HG03342 (cell line): ENCODE results near the gene CFAP97D2.
A peak's percentile ranks its signal among the peaks of the same experiment; 100 is the strongest.
"Not testable (repeated sequence)": the region's sequence is repeated elsewhere in the genome, so short reads cannot be mapped to it uniquely, and the experiment has no call there.

ENCODE experiments used
- ATAC-seq: cut with Tn5 transposase; IDR thresholded peaks from one replicate; pipeline ENCODE4 v1.9.1; 2021; ENCODE audit warnings: mild to moderate bottlenecking, moderate library complexity; ENCODE audit not compliant: unreplicated experiment

The CFAP97D2 gene

DNA sequence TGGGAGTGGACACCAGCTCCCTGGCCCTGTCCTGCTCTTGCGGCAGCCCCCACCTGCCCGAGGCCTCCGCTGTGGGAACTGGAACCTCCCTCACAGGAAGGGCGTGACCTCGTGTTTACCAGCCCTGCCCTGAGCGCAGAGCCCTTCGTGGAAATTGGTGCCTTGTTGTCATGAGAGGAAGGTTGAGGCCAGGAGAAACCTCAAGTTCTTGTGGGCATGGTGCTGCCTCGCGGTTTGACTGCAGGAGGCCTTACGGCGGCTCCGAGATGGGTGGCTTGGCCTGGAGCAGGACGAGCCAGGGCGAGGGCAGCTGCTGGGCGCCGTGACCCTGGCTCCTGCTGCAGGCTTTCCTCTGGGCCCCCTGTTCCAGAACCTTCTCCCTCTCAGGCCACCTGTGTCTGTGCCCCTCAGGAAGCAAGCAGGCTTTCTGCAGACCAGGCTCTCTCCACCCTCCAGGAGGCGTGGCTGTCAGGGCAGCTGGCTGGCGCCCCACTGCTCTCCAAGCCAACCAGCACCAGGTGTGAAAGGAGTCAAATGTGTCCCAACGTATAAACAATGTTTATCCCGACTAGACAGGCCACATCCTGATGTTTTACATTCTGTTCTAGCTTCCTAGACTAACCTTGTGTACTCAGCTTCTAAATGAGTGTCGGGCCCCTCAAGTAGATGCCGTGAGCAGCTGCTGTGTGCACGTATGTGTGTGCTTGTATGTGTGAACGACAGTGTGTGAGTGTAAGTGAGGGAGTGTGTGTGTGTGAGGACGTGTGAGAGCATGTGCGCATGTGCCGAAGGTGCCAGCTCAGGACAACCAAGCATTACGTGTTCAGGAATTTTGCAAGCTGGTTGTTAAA lies 36.2 kb upstream of the CFAP97D2 start:
- ATAC-seq, result no peak

DNA sequence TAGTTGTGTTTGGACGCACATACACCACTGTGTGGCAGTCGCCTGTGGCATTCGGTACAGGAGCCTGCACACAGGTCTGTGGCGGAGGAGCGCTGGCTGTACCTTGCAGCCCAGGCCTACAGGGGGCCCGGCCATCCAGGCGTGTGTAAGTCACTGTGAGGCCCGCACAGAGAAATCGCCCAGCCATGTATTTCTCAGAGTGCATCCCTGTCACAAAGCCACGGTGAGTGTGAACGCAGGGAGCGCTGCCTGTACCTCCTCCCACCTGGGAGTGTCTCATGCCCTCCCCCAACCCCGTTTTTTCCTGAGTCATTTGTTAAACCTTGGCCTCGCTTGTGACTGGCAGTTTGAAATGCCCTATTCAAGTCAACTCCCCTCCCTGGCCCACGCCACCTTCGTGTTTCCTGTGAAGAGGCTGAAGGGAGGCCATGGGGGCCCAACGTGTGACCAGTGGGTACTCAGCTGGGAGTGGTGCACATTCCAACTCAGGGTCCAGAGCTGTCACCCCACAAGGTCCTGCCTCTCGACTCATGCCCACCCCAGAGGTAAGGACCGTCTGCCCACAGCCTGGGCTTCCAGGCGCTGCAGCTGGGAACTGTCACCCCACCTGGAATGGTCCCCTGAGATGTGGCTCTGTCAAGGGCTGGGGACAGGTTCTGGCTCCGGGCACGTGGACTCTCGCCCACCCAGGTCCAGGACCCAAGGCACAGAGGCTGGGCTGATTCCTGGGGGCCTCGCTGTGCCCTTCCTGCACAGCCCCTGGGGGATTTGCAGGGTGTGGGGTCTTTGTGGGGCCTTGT lies 35.1 kb upstream of the CFAP97D2 start:
- ATAC-seq, result no peak

DNA sequence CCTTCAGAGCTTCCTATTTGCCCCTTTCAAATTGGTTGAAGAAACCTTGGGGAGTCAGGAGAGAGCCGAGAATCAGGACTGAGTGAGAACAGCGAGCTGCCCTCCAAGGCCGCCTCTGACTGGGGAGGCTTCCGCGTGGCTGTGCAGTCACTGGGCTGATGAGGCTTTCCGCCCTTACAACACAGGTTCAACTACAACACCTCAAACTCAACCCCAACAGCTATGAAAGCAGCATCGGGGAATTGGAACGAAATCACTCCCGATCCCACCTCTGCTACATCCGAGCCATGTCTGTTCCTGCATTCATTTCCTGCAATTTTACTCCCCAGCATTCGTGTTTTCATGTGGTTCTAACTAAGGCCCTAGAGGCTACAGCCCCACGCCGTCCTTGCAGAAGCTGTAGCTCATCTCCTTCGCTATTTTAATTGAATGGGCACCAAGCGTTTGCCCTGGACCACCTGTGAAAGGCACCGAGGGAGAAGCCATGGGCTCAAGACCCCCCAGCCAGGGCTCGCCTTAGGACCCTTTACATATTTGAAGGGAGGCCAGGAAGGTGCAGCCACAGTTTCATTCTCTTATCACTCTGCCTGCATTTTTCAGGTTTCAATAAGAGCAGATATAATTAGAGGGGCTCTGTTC lies 34.3 kb upstream of the CFAP97D2 start:
- no peak for ATAC-seq

DNA sequence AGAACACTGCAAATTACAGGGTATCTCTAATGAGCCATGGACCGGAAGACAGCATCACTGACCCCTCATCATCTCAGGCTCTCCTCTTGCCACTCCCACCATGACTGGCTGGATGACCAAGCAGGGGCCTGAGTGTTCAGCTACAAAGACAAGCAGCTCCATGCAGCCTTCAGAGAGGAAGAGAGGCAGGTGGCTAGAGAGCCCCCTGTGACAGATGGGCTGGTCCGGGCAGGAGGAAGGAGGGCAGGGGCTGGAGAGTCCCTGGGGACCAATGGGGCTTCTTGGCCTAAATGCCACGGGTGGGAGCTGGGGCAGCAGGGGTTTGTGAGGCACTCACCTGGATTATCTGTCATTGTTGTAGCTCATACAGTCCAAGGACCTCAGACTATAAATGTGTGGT lies 33.8 kb upstream of the CFAP97D2 start:
- no peak for ATAC-seq

DNA sequence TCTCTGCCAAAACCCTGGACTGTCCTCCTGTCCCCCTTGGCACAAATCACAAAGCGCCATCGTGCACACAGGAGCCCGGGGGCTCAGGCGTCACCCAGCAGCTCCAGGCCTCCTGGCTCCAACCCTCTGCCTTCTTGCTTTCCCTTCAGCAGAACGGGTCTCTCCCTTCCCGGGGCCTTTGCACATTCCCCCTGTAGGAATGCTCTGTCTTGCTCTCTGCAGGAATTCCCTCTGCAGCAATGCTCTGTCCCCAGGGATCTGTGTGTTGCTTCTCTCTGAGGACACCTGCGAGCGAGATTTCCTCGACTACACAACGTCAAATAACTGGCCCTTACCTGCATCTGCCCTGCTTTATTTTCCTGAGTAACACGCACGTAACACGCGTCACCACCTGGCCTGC lies 33.3 kb upstream of the CFAP97D2 start:
- ATAC-seq, result no peak

DNA sequence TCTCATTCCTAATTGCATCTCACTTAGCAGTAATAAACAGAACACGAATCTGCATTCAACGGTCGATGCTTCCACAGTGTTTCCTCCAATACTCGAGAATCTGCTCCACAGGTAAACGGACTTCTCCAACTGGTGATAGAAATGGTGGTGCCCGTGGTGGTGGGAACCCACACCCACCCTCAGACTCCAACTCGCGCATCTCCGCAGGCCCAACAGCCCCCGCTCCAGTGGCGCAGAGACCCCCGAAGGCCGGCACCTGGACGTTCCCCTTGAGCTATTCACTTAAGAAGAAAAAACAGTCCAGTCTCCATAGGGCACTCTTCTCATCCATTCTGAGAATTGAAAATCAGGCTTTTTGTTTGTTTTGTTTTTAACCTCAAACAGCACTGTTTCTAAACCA lies 32.9 kb upstream of the CFAP97D2 start:
- no peak for ATAC-seq

DNA sequence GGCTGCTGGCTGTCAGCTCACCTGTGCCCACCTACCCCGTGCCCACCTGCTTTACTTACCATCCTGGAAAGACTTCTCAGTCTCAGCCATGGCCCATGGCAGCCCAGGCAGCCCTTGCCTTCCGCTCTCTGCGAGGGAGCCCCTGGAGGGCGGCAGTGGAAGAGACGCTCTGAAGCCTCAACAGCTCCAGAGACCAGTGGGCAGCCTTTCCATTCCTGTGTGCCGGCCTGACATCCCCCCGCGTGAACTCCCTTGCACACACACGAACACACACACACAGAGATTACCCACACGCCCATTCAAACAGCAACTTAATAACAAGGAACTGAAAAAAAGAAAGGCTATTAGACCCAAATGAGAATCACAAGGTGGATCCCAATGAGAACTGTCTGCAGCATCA lies 32.4 kb upstream of the CFAP97D2 start:
- ATAC-seq, result no peak

DNA sequence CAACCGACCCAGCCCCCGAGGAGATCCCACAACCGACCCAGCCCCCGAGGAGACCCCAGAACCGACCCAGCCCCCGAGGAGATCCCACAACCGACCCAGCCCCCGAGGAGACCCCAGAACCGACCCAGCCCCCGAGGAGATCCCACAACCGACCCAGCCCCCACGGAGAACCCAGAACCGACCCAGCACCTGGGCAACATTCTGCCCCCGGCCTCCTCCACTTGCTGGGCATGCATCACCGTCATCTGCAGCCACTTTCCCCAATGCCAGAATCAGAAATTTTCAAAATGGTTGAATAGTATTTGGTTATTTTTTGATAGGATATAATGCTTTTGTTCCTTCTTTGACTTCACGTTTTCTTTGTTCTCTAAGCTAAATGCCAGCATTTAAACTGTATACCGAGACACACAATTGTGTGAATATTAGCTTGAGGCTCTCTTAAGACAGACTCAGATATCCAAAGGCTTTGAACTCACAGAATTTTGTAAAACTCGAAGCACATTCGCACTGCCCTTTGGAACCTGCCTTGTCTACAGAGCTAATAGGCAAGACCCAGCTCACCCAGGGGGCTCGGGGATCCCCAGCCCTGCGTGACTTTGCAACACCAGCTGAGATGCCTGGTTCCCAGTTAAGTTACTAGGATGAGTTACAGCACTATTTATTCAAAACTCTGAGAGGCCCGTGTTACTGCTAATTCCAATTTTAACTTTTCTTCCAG lies 31.1 kb upstream of the CFAP97D2 start:
- peak; percentile 41 for ATAC-seq

DNA sequence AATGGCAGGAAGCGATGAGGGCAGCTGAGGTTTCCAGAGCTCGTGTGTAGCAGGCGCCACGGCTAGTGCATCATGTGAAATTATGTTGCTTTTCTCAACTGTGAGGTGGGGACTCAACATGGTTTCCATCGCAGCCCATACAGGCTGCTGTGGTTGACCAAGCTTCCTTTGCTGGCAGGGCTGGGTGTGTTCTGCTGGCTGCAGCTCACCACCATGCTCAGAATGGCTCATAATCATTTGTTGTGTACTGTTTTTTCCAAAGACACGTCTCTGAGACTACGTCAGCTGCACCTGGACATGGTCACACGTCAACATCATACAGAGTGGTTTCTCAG lies 30.6 kb upstream of the CFAP97D2 start:
- ATAC-seq, result peak; percentile 90

DNA sequence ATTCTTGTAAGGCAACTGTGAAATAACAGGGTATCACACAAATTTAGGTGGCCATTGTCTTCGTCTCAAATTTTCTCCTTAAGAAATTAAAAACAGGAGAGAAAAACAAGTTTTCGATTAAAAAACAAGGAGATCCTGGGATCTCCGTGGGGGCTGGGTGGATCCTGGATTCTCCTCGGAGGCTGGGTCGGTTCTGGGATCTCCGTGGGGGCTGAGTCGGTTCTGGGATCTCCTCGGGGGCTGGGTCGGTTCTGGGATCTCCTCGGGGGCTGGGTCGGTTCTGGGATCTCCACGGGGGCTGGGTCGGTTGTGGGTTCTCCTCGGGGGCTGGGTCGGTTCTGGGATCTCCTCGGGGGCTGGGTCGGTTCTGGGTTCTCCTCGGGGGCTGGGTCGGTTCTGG lies 30.2 kb upstream of the CFAP97D2 start:
- not testable (repeated sequence) for ATAC-seq

DNA sequence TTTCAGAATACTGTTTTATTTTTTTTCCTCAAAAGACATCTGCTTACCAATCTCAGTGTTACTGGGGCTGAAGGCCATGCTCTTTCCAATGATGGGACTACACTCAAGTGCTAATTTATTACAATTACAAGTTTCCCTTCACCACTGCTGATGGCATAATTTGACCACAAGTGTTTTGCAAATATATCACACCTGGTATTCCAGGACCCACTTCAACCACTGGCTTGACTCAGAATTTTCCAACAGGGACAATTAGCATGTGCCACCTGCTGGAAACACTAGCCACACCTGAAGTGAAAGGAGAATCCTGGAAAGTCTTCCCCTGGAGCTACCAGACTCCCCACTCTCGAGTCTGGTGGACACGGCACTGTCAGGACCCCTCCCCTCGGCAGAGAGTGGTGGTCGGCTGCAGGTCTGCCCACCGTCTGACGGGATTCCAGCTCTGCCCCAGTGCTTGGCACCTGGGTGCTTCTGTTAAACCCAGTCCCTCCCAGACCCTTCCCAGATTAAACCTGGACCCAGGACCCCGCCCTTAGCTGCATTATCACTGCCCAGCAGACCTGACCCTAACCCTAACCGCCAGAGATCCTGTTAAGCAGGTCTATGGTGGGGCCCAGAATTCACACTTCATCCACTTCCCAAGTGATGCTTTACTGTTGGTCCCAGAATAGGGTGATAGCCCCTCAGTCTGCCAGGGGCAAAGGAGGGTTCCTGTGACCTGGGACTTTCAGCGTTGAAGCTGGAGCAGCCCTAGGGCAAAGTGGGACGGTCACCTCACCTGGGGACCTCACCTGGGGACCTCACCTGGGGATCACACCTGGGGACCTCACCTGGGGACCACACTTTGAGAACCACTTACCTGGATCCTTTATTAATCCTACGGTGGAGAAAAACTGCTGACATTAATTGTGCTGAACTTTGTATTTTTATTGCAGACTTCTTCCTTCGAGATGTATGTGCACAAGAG lies 29.0 kb upstream of the CFAP97D2 start:
- ATAC-seq, result no peak

DNA sequence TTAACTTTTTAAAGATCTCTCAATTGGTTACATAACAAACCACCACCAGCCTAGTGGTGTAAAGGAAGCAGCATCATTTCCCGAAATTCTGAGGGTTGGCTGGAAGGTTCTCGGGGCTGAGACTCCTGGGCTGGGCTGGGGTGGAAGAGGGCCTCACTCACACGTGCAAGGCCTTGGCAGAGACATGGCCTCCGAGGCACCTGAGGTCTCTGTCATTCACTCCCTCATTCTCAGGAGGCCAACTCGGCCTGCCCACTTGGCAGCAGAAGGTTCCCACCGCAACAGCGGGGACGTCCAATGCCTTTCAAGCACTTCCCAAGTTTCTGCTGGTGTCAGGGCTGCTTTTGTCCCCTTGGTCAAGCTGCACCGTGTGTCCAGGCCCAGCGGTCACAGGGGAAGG lies 28.0 kb upstream of the CFAP97D2 start:
- ATAC-seq, result no peak

DNA sequence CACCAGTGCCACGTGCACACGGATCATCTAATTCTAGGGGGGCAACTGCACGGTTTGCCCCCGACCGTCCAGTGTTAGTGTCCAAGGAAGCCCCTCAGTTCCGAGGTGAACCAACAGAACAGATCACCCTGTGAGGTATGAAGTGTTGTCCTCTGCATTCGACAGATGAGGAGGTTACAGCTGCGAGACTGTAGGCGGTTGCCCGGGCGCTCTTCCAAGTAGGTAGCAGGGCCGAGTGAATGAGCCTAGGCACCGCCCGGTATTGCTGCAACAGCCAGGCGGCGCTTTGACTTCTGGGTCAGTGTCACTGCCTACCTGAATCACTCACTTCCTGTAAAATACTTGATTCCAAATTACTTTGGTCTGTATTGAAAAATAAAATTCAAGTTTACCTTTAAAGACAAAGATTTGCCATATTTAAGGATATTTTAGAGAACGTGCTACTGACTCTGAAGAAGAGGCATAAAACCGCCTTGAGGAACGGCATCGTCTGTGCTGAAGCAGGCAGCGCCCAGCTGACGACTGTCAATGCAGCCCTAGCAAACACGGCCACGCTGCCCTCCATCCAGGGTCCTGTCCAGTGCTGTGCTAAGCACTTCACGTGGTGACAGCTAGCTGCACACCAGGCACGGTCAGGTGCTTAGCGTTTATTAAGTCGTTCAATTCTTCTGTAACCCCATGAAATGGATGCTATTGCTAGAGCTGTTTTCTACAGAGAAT lies 27.3 kb upstream of the CFAP97D2 start:
- no peak for ATAC-seq

DNA sequence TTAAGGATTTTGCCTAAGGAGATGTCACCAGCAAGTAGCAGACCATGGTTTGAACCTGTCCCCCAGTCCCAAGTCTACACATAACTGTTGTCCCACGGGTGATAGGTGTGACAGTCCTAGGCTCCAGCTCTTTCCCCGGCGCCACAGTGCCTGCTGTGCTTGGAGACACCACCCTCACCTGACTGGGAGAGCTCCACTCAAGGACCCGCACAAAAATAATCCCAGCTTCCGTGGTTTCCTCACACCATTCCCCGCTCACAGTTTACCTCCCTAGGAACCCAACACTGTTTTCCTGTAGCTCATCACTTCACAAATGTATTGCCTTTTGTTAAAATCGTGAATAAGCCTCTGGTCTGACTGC lies 26.8 kb upstream of the CFAP97D2 start:
- ATAC-seq, result no peak

DNA sequence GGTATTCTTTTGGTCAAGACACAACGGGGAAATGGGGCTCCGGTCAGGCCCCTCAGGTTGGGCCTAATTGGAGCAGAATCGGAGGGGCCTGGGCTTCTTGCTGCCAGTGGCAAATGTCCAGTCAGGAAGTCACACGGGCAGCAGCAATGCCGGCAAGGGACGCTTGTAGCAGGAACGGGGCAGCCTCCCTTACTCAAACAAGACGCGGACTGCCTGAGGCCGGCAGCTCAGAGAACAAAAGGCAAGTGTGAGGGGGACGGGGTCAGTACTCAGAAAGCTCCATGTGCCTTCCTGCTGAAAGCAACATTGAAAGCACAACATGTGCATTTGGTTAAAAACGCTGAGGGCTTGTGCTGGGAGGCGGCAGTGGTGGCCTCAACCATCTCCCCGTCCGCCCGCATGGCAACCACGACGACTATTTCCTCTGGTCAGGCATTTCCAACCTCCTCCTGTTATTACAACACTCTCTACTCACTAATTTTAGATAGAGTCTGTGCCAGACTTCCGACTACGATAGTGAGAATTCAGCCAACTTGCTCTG lies 26.2 kb upstream of the CFAP97D2 start:
- no peak for ATAC-seq

DNA sequence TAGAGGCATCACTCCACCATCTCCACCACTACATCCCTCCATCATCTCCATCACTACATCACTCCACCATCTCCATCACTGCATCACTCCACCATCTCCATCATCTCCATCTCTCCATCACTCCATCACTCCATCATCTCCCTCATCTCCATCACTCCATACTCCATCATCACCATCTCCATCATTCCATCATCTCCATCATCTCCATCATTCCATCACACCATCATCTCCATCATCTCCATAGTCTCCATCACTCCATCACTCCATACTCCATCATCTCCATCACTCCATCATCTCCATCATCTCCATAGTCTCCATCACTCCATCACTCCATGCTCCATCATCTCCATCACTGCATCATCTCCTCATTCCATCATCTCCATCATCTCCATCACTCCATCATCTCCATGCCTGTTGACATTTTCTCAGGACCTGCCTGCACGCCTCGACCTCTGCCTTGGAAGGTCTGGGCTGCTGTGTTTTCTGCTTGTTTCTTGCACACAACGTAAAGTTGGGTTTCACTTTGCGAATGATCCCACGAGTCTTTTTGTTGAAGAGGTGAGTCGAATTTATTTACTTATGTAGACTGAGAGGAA lies 25.5 kb upstream of the CFAP97D2 start:
- ATAC-seq, result no peak

DNA sequence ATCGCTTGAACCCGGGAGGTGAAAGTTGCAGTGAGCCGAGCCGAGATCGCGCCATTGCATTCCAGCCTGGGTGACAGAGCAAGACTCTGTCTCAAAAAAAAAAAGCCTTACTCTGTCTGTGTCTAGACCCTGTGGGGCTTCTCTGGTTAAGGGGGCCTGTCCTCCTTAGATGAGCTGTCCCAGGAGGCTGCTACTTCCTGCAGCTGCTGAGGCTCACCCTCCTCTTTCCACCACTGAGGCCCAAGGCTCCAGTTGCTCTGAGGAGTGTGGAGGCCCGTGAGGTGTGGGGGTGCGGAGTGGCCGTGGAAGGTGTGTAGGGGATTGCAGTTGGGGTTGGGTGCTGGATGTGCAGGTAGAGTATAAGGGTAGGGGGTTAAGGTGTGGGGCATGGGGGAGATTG lies 24.6 kb upstream of the CFAP97D2 start:
- ATAC-seq, result no peak

DNA sequence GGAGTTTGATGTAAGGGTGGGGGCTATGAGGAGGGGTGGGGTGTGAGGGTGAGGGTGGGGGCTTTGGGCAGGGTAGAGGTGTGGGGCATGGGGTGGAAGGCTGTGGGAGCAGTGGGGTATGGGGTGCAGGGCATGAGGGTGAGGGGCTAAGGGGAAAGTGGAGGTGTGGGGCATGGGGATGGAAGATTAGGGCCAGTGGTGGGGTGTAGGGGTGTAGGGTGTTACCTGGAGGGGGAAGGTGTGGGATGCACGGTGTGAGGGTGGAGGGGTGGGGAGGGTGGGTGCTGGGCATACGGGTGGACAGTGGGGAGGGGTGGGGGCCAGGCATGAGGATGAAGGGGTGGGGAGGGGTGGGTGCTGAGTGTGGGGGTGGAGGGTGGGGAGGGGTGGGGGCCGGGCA lies 23.7 kb upstream of the CFAP97D2 start:
- ATAC-seq, result no peak
